Fibroblast of pulmonary artery (primary cell): Measurements from ENCODE around the gene TSC1.

Experiments
- DNase-seq: peaks from one replicate; pipeline ENCODE4 v3.0.0-alpha.2; 2010; ENCODE audit warnings: low read depth
- H3K4me3 ChIP-seq: replicated peaks from 2 replicates; pipeline ENCODE4 v1.5.1; 2011; ENCODE audit warnings: low read depth, mild to moderate bottlenecking, control low read depth, low read length, moderate library complexity
- TF ChIP-seq, protein P1 (sequence below): IDR thresholded peaks from 2 replicates; pipeline ENCODE4 v1.5.1; 2011; ENCODE audit warnings: mild to moderate bottlenecking, control low read depth, low read length, inconsistent platforms; ENCODE audit errors: missing control alignments

TSC1 gene

DNA sequence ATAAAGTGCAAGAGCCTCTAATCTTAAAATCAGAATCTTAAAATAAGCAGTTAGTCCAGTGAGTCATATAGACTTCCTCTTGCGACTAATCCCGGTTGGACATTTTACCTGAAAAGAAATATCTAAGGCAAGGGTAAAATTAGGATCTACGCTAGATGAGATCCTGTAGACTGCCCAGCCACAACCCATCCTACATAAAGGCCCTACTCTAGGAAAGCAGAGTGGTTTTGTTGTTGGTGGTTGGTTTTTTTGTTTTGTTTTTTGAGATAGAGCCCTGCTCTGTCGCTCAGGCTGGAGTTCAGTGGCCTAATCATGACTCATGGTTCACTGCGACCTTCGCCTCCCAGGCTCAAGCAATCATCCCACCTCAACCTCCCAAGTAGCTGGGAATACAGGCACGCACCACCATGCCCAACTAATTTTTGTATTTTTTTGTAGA, 6.9 kb downstream of the TSC1 start:
- no peak overlapping the region for H3K4me3 ChIP-seq
- TF ChIP-seq, protein P1, sequence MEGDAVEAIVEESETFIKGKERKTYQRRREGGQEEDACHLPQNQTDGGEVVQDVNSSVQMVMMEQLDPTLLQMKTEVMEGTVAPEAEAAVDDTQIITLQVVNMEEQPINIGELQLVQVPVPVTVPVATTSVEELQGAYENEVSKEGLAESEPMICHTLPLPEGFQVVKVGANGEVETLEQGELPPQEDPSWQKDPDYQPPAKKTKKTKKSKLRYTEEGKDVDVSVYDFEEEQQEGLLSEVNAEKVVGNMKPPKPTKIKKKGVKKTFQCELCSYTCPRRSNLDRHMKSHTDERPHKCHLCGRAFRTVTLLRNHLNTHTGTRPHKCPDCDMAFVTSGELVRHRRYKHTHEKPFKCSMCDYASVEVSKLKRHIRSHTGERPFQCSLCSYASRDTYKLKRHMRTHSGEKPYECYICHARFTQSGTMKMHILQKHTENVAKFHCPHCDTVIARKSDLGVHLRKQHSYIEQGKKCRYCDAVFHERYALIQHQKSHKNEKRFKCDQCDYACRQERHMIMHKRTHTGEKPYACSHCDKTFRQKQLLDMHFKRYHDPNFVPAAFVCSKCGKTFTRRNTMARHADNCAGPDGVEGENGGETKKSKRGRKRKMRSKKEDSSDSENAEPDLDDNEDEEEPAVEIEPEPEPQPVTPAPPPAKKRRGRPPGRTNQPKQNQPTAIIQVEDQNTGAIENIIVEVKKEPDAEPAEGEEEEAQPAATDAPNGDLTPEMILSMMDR: no peak
- DNase-seq: peak; percentile 16

DNA sequence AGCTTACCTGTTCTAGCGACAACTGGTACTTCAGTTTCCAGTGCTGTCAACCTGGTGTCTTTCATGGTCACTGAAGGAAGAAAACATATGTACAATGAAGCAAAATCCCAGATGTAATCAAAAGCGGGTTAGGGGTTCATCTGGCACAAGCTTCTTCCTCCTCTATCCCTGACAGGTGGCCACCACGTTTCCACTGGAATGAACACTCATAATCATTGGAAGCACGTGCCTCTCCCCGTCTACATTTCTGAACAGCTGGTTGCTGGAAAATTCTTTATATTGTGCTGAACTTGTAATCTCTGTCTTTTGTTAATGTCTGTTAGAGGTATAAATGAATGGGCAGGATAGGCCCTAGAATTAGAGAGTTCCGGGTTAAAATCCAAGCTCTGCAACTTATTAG, 9.4 kb downstream of the TSC1 start:
- DNase-seq: no peak
- H3K4me3 ChIP-seq: no peak overlapping the region
- TF ChIP-seq, protein P1: no peak

DNA sequence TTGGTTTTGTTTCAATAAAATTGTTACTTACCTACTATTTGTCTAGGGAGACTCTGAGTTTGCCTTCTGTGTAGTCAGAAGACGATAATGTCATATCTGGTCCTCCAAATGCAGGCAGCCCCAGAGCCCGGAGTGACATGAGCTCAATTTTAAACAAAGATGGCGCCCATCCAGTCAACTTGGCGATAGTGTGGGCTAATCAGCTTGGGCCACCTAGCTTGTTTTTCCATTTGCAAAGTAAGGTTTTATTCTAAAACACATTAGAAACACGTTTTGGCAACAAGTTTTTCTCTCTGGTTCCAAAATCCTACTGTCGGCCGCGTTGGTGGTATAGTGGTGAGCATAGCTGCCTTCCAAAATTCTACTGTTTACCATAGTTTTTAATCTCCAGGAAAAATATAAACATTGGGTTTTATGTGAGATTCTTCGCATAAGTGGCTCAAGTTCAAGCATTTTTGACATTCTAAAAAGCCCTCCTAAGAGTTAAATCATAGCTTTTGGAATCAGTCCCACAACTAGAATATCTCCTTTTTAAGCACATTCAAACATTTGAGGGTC, 13.2 kb downstream of the TSC1 start:
- DNase-seq: no peak
- H3K4me3 ChIP-seq: no peak overlapping the region
- TF ChIP-seq, protein P1: no peak

DNA sequence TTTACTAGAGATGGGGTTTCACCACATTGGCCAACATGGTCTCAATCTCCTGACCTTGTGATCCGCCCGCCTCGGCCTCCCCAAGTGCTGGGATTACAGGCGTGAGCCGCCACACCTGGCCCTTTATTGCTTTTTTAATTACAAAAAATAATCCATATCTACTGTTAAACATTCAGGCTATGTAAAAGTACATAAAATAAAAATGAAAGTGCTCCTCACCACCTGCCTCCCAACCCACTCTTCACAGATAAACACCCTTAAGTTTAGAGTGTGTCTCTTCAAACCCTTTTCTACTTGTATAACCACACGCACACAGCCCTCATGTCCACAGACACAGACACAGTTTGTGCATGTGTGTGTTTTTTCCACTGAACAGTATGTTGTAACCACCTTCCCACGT, 16.7 kb downstream of the TSC1 start:
- TF ChIP-seq, protein P1: no peak
- no peak for DNase-seq
- H3K4me3 ChIP-seq: no peak overlapping the region

DNA sequence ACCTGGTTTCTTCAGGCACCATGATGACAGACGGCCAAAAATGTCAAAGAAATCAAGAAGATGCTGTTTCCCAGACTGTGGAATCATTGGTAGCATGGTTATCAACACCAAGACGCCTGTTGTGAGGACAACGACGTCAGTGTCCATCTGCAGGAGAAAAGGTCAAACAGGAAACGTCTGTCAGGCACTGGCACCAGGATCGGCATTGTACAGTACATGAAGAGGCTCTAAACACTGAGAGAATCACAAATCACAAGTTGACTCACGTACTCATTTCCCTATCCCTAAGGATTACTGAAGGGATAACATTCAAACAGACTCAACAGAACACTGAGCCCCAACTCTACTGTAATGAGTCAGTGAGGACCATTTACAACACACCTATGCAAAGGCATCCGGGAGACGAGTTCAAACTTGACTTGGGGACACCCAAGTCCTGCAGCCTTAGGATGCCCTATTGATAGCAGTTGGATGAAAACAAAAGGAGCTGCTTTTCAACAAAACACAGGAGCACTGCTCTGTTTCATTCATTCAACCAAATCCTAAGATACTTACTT, 21.0 kb downstream of the TSC1 start:
- TF ChIP-seq, protein P1: no peak
- no peak for DNase-seq
- H3K4me3 ChIP-seq: no peak overlapping the region

DNA sequence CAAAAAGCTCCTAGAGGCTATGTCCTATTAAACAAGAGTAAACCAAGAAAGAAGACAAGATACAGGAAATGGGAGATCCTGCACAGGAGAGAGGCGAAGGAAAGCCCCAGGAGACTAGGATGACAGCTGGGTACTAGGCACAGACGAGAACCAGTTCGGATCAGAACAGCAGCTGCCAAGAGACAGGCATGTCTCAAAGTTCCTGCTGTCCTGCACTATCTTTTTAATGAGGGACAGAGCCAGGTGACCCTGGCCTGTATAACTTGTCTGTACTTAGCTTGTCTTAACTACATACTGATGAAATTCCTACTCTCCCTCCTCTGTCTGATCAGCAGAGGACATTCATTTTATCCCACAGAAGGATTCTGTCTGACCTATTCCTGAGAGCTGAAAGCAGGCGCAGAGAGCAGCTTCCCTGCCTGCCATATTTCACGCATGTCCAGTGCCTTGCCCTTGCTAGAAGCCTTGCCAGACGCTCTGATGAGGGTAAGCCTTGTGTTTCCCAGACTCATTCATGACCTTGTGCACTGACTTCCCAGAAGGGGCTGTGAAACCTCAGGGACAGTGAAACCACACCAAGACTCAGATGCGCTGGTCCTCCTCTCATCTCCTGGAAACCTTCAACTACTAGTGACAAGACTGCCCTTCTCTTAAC, 24.7 kb downstream of the TSC1 start:
- DNase-seq: no peak
- TF ChIP-seq, protein P1: no peak

More for the DNA sequence above, 24.7 kb downstream of the TSC1 start:
- no peak overlapping the region for H3K4me3 ChIP-seq
